PFSK-1 (cell line): ENCODE data around the gene REPIN1.

Experiments
- FOXP2 ChIP-seq: optimal IDR thresholded peaks from 2 replicates; pipeline ENCODE3; 2011; ENCODE audit warnings: borderline replicate concordance, control low read depth, inconsistent platforms; ENCODE audit not compliant: insufficient read depth; ENCODE audit errors: extremely low read length, extremely low read depth
- POLR2AphosphoS5 ChIP-seq: IDR thresholded peaks from 2 replicates; pipeline ENCODE4 v1.6.1; 2012; ENCODE audit warnings: low read depth, mild to moderate bottlenecking, control low read depth, low read length, moderate library complexity
- SIN3A ChIP-seq: IDR thresholded peaks from 2 replicates; pipeline ENCODE4 v1.6.1; 2012; ENCODE audit warnings: mild to moderate bottlenecking, low read length, moderate library complexity, borderline replicate concordance; ENCODE audit not compliant: insufficient read depth
- TAF1 ChIP-seq: IDR thresholded peaks from 2 replicates; pipeline ENCODE4 v1.6.1; 2012; ENCODE audit warnings: low read length, control low read depth, borderline replicate concordance; ENCODE audit not compliant: insufficient read depth
- TF ChIP-seq, protein P1 (sequence below), 2 experiments: IDR thresholded peaks; 2 replicates each; pipeline versions ENCODE4 v1.6.1 to v1.8.0; 2011 to 2012; ENCODE audit warnings: low read depth in 2 of 2, low read length in 2 of 2, control low read depth in 1 of 2, inconsistent platforms in 1 of 2, mild to moderate bottlenecking in 1 of 2, moderate library complexity in 1 of 2; ENCODE audit not compliant: insufficient read depth in 1 of 2

DNA sequence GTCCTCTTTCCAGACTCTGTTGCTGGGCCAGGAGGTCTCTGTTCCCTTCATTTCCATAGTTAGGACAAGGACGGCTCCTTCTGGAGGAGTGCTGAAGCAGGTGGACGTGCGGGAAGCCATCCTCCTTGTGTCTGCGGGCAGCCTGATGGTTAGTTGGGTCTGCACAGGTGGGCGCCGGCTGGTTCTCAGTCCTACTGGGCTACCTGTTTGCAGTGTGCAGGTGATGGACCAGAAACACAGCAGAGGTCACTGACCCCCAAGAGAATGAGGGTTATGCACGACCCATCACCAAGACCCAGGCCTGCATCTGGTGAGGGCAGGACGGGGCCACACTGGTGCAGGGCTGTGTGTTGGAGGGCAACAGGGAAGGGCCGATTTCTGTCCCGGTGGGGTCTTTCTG, 35.0 kb upstream of the REPIN1 start:
- TF ChIP-seq, protein P1, sequence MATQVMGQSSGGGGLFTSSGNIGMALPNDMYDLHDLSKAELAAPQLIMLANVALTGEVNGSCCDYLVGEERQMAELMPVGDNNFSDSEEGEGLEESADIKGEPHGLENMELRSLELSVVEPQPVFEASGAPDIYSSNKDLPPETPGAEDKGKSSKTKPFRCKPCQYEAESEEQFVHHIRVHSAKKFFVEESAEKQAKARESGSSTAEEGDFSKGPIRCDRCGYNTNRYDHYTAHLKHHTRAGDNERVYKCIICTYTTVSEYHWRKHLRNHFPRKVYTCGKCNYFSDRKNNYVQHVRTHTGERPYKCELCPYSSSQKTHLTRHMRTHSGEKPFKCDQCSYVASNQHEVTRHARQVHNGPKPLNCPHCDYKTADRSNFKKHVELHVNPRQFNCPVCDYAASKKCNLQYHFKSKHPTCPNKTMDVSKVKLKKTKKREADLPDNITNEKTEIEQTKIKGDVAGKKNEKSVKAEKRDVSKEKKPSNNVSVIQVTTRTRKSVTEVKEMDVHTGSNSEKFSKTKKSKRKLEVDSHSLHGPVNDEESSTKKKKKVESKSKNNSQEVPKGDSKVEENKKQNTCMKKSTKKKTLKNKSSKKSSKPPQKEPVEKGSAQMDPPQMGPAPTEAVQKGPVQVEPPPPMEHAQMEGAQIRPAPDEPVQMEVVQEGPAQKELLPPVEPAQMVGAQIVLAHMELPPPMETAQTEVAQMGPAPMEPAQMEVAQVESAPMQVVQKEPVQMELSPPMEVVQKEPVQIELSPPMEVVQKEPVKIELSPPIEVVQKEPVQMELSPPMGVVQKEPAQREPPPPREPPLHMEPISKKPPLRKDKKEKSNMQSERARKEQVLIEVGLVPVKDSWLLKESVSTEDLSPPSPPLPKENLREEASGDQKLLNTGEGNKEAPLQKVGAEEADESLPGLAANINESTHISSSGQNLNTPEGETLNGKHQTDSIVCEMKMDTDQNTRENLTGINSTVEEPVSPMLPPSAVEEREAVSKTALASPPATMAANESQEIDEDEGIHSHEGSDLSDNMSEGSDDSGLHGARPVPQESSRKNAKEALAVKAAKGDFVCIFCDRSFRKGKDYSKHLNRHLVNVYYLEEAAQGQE (IDR thresholded peaks at IDR 0.05; ENCODE audit: insufficient read depth in 1 of 2, low read depth in 2 of 2, low read length in 2 of 2), result no peak
- TF ChIP-seq POLR2AphosphoS5 (no peak), SIN3A (no peak), TAF1 (no peak), FOXP2 (no peak)
